Nucleus accumbens (tissue), 56 donors: ENCODE measurements around the gene RASGRP1.
"Not testable (repeated sequence)": the region's sequence is repeated elsewhere in the genome, so short reads cannot be mapped to it uniquely, and the experiment has no call there.

Experiments used
- DNase-seq, 56 donors: peaks; one replicate each; lab custom pipeline; 2025; lab: John Stamatoyannopoulos, UW

Gene RASGRP1

DNA sequence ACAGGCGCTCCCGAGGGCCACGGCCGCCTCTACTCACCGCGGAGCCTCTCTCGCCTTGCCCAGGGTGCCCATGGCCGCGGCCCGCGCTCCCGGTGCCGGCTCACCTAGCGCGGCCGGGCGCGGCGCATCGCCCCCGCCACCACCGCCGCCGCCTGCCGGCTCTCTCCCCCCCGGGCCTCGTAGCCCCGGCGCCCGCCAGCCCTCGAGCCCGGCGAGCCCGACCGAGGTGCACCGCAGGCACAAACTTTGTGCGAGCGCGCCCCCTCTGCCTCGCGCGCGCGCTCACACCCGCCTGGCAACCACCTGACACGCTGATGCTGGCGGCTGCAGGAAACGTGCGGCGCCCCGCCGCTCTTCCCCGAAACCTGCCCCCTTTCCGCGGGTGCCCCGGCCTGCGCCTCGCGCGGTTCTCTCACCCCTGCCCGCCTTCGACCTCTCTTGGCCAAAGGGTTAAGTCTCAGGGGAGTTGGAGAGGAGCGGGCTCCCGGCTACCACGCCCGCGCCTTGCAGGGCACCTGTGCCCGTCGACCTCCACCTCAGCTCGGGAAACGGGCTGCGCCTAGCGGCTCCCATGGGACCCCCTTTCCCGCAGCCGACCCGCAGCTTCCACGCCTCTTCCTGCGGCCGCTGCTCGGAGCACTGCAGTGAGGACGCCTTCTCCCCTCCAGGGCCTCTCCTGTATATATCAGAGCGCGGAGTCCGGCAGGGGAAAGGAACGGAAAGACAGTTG lies at the start of gene RASGRP1:
Gene RASGRP1, minus strand, starts transcription at position 258 of the 730 bp plus-strand sequence. Its CDS starts 186 bp downstream, at position 72.
- DNase-seq = peak in 40 of 56 donors; percentile 9 to 78 (median 40)

- no peak for DNase-seq
Observed at GRCh38 chr15:38613085-38613484, 48.5 kb upstream of the RASGRP1 start.

DNA sequence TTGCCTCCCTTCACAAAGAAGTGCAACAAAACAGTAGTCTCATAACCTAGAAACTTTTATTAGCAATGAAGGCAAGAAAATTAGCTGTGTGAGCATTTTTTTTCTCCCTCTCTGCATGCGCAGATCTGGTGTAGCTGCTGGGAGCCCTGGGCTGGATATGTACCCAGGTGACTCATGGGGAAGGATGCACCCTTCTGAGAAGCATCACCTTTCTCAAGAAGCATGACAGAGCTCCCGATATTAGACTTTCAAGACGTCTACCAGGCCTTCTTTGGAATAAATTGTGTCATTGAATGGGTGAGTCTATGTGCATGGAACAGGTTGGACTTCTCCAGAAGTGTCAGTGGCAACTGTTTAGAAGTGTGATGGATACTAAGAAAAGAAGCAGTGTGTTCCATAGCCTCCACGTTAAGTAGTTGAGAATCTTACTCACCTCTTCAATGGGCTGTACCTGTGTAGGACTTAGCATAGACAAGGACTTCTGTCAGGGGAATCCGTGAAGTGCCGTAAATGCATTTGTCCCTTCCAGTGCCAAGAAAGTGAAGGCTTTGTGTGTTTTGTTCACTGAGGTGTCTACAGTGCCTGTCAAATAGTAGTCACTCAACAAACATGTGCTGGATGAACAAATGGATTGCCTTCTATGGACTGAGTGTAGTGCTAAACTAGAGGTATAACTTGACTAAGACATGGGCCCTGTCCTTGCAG lies 47.7 kb upstream of the RASGRP1 start:
- peak in 2 of 56 donors; percentile 7 to 17 for DNase-seq

GRCh38 chr15:38611228-38611627 lies 46.6 kb upstream of the RASGRP1 start:
- DNase-seq = no peak

- no peak for DNase-seq
Observed at GRCh38 chr15:38610748-38611147, 46.1 kb upstream of the RASGRP1 start.

DNA sequence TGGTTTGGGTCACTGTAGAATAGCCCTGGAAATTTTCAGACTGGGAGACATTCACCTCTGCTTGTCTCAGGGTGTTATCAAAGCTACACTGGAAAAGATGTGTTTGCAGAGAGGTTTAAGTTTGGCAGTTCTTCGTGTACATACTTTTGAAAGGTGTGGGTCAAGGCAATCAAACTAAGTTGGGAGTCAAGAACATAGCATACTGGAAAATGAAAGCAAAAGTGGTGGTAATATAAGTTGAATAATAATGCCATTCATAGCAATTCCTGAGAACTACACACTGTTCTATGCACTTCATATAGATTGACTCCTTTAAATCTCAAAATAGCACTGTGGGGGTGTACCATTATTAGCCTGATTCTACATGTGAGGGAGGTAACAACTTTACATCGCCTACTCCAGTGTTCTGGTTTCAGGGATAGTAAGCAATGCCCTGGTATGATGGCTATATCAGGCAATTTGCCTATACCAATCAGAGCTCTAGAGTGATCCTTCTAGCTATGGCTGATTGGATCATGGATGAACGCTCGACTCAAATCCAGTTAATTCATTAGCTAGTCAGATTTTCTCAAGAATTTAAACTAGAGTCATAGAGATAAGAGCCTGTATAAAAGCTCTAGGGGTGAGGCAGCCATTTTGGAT lies 44.6 kb upstream of the RASGRP1 start:
- no peak for DNase-seq

GRCh38 chr15:38608682-38609081 lies 44.1 kb upstream of the RASGRP1 start:
- no peak for DNase-seq

- DNase-seq = no peak
Observed at GRCh38 chr15:38605744-38606143, 41.1 kb upstream of the RASGRP1 start.

- DNase-seq = no peak
Observed at GRCh38 chr15:38603672-38604071, 39.1 kb upstream of the RASGRP1 start.

DNA sequence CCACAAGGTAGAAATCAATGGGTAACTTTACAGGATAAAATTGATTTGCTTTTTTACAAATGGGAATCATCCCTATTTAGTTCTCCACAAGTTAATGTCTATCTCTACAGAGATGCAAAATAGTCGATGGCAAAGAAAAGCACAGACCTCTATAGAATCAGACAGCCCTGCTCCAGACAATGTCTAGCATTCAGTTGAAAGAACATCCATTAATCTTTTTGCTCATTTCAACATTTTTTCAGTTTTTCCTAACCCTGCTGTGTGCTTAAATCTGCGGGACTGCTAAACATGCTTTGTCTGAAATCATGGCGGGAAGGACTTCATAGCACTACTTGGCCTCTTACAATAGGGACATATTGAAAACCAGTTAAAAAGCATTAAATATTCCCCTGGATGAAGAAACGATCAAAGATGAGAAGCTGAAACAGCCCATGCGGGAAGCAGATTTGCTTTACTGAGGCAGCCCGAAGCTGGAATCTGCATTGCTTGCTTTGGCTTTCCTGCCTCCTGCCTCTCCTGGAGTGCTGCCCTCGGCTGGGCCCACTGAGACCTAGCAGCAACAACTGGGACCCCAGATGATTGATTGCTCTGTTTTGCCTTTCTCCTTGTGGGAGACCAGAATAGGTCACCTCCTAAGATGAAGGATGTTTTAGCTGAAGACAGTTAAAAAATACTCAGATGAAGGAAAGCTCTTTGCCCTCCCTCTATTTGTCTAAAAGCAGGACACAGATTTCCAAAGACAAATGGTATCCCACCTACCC lies 38.5 kb upstream of the RASGRP1 start:
- no peak for DNase-seq

DNA sequence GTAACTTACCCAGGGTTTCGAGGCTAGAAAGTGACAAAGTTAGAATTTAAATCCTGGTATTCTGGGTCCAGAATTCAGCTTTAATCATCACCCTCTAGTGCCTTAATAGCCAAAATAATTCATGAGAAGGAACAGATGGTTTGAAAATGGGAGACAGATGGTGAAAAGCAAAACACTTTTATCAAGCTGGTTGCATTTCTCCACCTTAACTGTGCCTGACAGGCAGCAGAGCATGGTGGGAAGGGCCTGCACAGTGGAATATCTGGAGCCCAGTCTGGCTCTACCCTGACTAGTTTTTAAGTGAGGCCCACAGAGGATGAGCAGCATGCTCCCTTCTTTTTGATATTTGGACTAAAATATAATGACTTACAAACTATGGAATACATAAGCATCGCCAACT lies 35.6 kb upstream of the RASGRP1 start:
- no peak for DNase-seq

- no peak for DNase-seq
Observed at GRCh38 chr15:38598749-38599148, 34.1 kb upstream of the RASGRP1 start.

DNA sequence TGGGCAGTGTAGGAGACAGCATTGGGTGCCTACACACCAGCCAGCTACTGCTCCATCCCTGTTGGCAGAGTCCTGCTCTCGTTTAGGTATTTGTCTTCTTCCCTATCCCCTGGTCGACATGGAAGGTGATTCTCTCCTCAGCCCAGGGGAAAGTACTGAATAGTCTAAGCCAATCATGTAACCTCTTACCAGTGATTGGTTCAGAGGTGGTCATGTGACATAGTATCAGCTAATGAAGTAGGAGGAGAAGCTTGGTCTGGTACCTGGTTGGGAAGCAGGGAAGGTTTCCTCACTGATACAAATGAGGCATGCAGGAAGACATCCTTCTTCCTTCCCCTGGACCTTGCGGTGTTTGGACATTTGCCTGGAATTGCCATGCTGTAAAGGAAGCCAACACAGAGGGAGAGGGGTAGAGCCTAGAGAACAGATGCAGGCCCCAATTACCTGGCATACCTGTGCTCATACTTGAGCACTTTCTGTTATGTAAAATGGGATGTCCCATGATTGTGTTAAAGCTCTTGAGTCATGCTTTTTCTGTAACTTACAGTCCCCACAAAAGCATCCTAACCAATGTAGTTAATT lies 32.7 kb upstream of the RASGRP1 start:
- DNase-seq = no peak

- no peak for DNase-seq
Observed at GRCh38 chr15:38593524-38593923, 28.9 kb upstream of the RASGRP1 start.

- peak in 1 of 56 donors; percentile 1 for DNase-seq
Observed at GRCh38 chr15:38589502-38589901, 24.9 kb upstream of the RASGRP1 start.

DNA sequence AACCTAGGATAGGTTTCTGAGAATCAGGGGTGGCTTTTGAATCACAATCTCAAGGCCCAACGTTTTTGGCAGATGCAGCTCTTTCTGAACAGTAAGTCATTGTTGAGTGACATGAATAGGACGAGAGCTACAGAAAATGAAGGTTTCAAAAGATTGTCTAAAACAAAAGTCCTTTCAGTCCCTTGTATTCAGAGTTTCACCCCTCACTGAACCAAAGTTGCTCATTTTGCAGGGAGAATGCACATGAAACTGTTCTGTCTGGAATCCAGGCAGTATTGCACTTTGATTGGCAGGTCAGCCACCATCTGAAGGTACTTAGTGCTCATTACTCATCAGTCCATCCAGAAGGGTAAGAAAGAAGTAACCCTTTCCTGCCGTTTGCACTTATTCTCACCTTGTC lies 24.1 kb upstream of the RASGRP1 start:
- peak in 16 of 56 donors; percentile 2 to 42 (median 8) for DNase-seq

DNA sequence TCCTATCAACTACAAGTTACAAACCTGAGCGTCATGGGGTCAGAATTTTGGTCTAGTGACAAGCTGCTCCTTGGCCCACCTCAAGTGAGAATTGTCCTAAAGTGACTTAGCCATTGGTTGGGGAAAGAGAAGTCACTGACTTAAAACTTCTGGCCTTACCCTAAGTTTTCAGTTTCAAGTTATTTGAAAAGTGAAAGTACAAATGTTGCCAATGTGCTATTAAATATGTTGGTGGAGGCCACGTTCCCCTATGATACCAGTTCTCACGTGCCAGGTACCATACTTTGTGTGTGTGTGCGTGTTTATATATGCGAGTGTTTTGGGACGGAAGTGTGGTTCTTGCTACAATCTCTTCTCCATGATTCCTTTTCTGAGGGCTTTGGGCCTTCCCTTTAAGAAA lies 22.6 kb upstream of the RASGRP1 start:
- no peak for DNase-seq

GRCh38 chr15:38586005-38586404 lies 21.4 kb upstream of the RASGRP1 start:
- not testable (repeated sequence) for DNase-seq

DNA sequence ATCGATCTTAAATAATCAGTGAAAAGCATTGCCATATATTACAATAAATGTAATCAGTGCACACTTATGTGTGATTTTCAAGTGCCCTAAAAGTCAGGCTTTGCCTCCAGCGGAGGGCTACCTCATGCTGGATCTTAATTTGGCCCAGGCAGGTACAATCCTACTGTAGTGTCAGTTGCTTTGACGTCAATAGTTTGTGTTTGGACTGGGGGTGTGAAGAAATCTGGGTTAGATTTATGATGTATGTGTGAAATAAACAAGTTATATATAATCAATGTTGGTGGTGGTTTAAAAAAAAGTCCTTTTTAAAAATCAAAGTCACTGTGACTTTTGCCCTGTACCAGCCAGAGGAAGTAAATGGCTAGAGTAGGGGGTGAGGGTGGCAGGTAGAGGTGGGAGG lies 14.0 kb upstream of the RASGRP1 start:
- no peak for DNase-seq

DNA sequence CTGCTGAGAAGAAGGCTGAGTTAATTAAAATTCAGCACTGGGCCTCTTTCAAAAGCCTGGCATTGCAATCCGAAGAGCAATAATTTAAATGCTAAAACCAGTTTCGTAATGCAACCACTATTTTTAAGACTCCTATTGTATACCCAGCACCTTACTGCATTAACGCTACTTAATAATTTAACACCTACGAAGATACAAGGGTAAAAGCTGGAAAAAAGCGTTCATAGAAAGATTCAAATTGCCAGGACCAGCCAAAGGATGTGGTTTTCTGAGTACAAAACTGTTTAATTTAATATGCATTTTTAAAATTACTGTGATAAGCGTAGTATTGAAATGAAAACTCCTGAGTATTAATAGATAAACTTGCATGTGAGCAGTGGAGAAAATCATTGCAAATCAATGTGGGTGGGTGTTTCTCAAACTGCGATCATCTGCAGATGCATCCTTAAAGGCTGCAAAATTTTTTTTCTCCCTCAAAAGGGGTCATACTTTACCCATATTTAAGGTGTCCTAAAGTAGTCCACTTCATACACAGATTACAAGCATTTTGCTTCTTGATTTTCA lies 12.9 kb upstream of the RASGRP1 start:
- DNase-seq = no peak
